ENCODE measurements around the gene PDK4. TPM values are rescaled to one million over a fixed set of nuclear protein-coding genes. Genes with fewer than 3 reads are reported as not detected.

Gene PDK4
- total RNA-seq, 2 experiments from 2014 or later: not detected

DNA sequence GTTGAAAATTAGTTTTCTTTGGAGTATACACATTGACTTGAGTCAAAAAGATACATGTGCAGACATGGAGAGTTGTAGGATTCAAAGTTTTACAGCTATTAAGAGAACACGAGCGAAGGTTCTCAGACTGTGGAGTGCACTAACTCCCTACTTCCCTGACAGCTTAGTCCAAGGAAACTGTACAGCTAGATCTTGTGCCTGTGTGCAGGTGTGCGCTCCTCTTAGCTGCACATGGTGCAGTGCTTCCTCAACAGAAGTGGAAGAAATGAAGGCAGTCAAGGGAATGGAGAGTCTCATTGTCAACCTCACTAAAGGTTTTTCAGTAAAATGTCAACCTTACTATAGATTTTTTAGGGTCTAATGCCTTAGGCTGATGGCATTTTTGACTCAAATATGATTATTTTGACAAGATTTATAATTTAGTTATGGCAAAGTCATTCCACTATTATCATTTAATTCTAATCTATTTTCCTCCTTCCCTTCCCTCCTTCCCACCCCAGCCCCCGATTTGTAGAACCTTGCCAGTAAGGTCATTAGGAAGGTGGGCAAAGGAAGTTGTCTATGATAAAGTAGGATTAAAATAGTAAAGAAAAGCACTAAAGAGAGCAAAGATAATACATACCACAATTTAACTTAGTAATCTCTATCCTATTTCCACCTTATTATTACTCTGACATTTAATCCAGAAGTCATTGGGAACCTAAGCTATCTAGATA lies 13.6 kb downstream of the PDK4 start:
- Mint-ChIP-seq H3K4me1 (ENCODE audit: low read depth) (no peaks in the 10 kb centered on the region), H3K36me3 (ENCODE audit: low read depth) (no peaks in the 10 kb centered on the region), H3K27ac (no peak overlapping the region), H3K9me3 (no peaks in the 10 kb centered on the region), H3K27me3 (no peaks in the 10 kb centered on the region), H3K4me3 (no peak overlapping the region)
- no peak for ATAC-seq (ENCODE audit: poor library complexity)
- Histone ChIP-seq H3K4me3 (ENCODE audit: low read length) (no peak overlapping the region), H3K4me1 (ENCODE audit: insufficient read depth, low read length) (no peaks in the 10 kb centered on the region), H3K27me3 (ENCODE audit: control insufficient read depth in 1 of 2, insufficient read depth in 2 of 2, low read length in 2 of 2) (no peaks in the 10 kb centered on the region), H3K36me3 (ENCODE audit: insufficient read depth, low read length) (no peaks in the 10 kb centered on the region), H3K27ac (ENCODE audit: low read depth in 1 of 2, low read length in 2 of 2) (no peak overlapping the region), H3K9me3 (ENCODE audit: control insufficient read depth in 1 of 2, insufficient read depth in 1 of 2, low read length in 2 of 2) (peaks cover 0 to 1% of the 10 kb centered on the region in 2 experiments)
- intact Hi-C loops (cut with DNase I, micrococcal nuclease): no loop called here
- ChIA-PET CTCF (no interaction called here), POLR2A (no interaction called here)
- TF ChIP-seq CTCF (IDR thresholded peaks at IDR 0.05): no peak
- no peak for DNase-seq

DNA sequence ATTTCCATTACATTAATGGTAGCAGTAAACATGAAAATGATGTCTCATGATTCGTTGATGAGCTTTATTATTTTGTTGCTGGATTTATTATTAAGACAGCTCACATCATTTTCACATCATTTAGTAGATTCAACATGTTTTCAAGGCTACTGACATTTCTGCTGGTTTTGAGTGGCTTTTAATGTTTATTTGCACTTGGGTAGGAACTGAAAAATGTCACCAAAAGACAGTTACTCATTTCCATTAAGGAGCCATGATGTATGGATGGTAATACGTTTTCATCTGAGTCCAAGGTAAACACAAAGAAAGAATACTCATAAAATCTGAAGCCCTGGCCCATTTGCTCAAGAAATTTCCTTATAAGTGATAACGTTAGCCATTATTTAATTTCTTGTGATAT lies 14.8 kb downstream of the PDK4 start:
- H3K4me1 ChIP-seq (ENCODE audit: insufficient read depth, low read length): no peaks in the 10 kb centered on the region
- no peak for TF ChIP-seq CTCF (IDR thresholded peaks at IDR 0.05)
- H3K27ac ChIP-seq (ENCODE audit: low read depth in 1 of 2, low read length in 2 of 2): no peak overlapping the region
- ChIA-PET POLR2A (no interaction called here), CTCF (no interaction called here)
- no peaks in the 10 kb centered on the region for H3K27me3 ChIP-seq (ENCODE audit: control insufficient read depth in 1 of 2, insufficient read depth in 2 of 2, low read length in 2 of 2)
- H3K27ac Mint-ChIP-seq: no peak overlapping the region
- H3K9me3 ChIP-seq (ENCODE audit: control insufficient read depth in 1 of 2, insufficient read depth in 1 of 2, low read length in 2 of 2): peaks cover 0 to 5% of the 10 kb centered on the region in 2 experiments
- H3K36me3 ChIP-seq (ENCODE audit: insufficient read depth, low read length): no peaks in the 10 kb centered on the region
- peaks cover 3% of the 10 kb centered on the region for H3K27me3 Mint-ChIP-seq
- ATAC-seq (ENCODE audit: poor library complexity) (no peak), DNase-seq (no peak)
- H3K4me1 Mint-ChIP-seq (ENCODE audit: low read depth): no peaks in the 10 kb centered on the region
- H3K4me3 ChIP-seq (ENCODE audit: low read length): no peak overlapping the region
- no peak overlapping the region for H3K4me3 Mint-ChIP-seq
- no peaks in the 10 kb centered on the region for H3K9me3 Mint-ChIP-seq
- intact Hi-C loops (cut with DNase I, micrococcal nuclease): no loop called here
- H3K36me3 Mint-ChIP-seq (ENCODE audit: low read depth): no peaks in the 10 kb centered on the region

- ATAC-seq (ENCODE audit: poor library complexity): no peak
Observed at GRCh38 chr7:95579318-95579717, 17.0 kb downstream of the PDK4 start.

More at GRCh38 chr7:95579318-95579717, 17.0 kb downstream of the PDK4 start:
- Histone ChIP-seq H3K9me3 (ENCODE audit: control insufficient read depth in 1 of 2, insufficient read depth in 1 of 2, low read length in 2 of 2) (peaks cover 0 to 5% of the 10 kb centered on the region in 2 experiments), H3K27ac (ENCODE audit: low read depth in 1 of 2, low read length in 2 of 2) (no peak overlapping the region), H3K4me1 (ENCODE audit: insufficient read depth, low read length) (no peaks in the 10 kb centered on the region), H3K4me3 (ENCODE audit: low read length) (no peak overlapping the region), H3K27me3 (ENCODE audit: control insufficient read depth in 1 of 2, insufficient read depth in 2 of 2, low read length in 2 of 2) (no peaks in the 10 kb centered on the region), H3K36me3 (ENCODE audit: insufficient read depth, low read length) (no peaks in the 10 kb centered on the region)
- no peak overlapping the region for H3K27ac Mint-ChIP-seq
- no peak overlapping the region for H3K4me3 Mint-ChIP-seq
- ChIA-PET POLR2A (no interaction called here), CTCF (no interaction called here)
- H3K9me3 Mint-ChIP-seq: no peaks in the 10 kb centered on the region
- no peaks in the 10 kb centered on the region for H3K36me3 Mint-ChIP-seq (ENCODE audit: low read depth)
- intact Hi-C loops (cut with DNase I, micrococcal nuclease): no loop called here
- H3K4me1 Mint-ChIP-seq (ENCODE audit: low read depth): no peaks in the 10 kb centered on the region
- TF ChIP-seq CTCF (IDR thresholded peaks at IDR 0.05): no peak
- DNase-seq: no peak
- peaks cover 5% of the 10 kb centered on the region for H3K27me3 Mint-ChIP-seq
